ENCODE data around the gene CDCA7L. TPM values are rescaled to one million over a fixed set of nuclear protein-coding genes. Genes with fewer than 3 reads are reported as not detected.
"Not testable (repeated sequence)": the region's sequence is repeated elsewhere in the genome, so short reads cannot be mapped to it uniquely, and the experiment has no call there.

Gene CDCA7L
- total RNA-seq, 2 donors from 2014 or later = 39.5 to 41.1 TPM

DNA sequence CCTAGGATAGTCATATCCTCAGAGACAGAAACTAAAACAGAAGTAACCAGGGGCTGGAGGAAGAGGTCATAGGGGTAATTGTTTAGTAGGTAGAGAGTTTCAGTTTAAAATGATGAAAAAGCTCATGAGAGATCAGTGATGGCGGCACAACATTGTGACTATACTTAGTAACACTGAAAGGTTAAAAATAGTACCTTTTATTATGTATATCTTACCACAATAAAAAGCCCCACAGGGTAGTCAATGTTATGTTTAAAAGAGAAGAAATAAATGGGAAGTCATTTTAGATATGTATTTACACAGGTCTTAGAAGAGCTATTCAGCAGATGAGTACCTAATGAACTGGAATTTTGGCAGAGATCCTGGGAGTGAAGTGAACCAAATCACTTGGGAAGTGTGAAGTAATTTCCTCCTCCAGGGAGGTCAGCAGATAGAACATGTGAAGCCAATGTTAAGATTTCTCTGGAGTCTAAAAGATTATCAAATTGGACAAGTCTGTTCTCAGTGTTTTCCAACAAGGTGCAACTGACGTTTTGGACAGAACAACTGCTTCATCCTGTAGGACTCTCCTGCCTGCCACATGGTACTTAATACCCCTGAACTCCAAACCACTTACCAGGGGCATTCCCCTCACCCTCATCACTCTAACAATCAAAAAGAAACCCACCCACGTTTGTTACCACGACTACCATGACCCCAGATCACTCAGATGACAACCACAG lies 6.4 kb downstream of the CDCA7L start:
- H3K4me1 ChIP-seq (ENCODE audit: control insufficient read depth, insufficient read depth, low read length) = peaks cover 8% of the 10 kb centered on the region
- H3K9me3 Mint-ChIP-seq = peaks cover 8% of the 10 kb centered on the region
- no peak overlapping the region for H3K4me3 Mint-ChIP-seq
- H3K27ac Mint-ChIP-seq = no peak overlapping the region
- peaks cover 78% of the 10 kb centered on the region for H3K27me3 ChIP-seq (ENCODE audit: control insufficient read depth, insufficient read depth, low read length, poor library complexity, severe bottlenecking)
- WGBS, 2 experiments (ENCODE audit: insufficient coverage in 1 of 2, insufficient read length in 1 of 2) = 80% methylated on average over 4 of the region's 4 CpGs; no CpG with 5 or more reads in 1 of the 2 experiments
- DNase-seq = no peak
- peaks cover 84% of the 10 kb centered on the region for H3K27me3 Mint-ChIP-seq (ENCODE audit: insufficient read depth)
- H3K4me3 ChIP-seq (ENCODE audit: low read length) = no peak overlapping the region
- H3K27ac ChIP-seq (ENCODE audit: low read depth, low read length) = no peak overlapping the region
- H3K9me3 ChIP-seq (ENCODE audit: control insufficient read depth, low read length) = peaks cover 13% of the 10 kb centered on the region
- TF ChIP-seq, protein P1, sequence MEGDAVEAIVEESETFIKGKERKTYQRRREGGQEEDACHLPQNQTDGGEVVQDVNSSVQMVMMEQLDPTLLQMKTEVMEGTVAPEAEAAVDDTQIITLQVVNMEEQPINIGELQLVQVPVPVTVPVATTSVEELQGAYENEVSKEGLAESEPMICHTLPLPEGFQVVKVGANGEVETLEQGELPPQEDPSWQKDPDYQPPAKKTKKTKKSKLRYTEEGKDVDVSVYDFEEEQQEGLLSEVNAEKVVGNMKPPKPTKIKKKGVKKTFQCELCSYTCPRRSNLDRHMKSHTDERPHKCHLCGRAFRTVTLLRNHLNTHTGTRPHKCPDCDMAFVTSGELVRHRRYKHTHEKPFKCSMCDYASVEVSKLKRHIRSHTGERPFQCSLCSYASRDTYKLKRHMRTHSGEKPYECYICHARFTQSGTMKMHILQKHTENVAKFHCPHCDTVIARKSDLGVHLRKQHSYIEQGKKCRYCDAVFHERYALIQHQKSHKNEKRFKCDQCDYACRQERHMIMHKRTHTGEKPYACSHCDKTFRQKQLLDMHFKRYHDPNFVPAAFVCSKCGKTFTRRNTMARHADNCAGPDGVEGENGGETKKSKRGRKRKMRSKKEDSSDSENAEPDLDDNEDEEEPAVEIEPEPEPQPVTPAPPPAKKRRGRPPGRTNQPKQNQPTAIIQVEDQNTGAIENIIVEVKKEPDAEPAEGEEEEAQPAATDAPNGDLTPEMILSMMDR (conservative IDR thresholded peaks at IDR 0.05) = no peak
- peaks cover 27% of the 10 kb centered on the region for H3K4me1 Mint-ChIP-seq
- H3K36me3 Mint-ChIP-seq (ENCODE audit: low read depth) = peaks cover 14% of the 10 kb centered on the region
- no peak overlapping the region for H3K9ac ChIP-seq (ENCODE audit: extremely low read depth, low read length, poor library complexity, severe bottlenecking)
- H3K36me3 ChIP-seq (ENCODE audit: control insufficient read depth, insufficient read depth, low read length) = no peaks in the 10 kb centered on the region

DNA sequence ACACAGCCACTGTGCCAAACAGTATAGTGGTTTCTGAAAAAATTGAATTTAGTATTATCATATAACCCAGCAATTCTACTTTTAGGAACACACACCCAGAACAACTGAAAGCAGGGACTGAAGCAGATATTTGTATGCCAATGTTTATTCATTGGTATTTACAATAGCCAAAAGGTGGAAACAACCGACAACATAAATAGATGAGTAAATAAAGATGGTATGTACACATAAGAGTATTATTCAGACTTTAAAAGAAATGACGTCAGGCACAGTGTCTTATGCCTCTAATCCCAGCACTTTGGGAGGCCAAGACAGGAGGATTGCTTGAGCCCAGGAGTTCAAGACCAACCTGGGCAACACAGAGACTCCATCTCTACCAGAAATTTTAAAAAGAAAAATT lies 7.2 kb downstream of the CDCA7L start:
- Mint-ChIP-seq H3K9me3 (peaks cover 9% of the 10 kb centered on the region), H3K27ac (no peak overlapping the region), H3K36me3 (ENCODE audit: low read depth) (peaks cover 16% of the 10 kb centered on the region), H3K27me3 (ENCODE audit: insufficient read depth) (peaks cover 78% of the 10 kb centered on the region), H3K4me3 (no peak overlapping the region), H3K4me1 (peaks cover 23% of the 10 kb centered on the region)
- 93% methylated on average over 2 of the region's 2 CpGs; no CpG with 5 or more reads in 1 of the 2 experiments for WGBS, 2 experiments (ENCODE audit: insufficient coverage in 1 of 2, insufficient read length in 1 of 2)
- no peak overlapping the region for H3K27ac ChIP-seq (ENCODE audit: low read depth, low read length)
- H3K36me3 ChIP-seq (ENCODE audit: control insufficient read depth, insufficient read depth, low read length) = no peaks in the 10 kb centered on the region
- peaks cover 5% of the 10 kb centered on the region for H3K4me1 ChIP-seq (ENCODE audit: control insufficient read depth, insufficient read depth, low read length)
- no peak overlapping the region for H3K4me3 ChIP-seq (ENCODE audit: low read length)
- peaks cover 13% of the 10 kb centered on the region for H3K9me3 ChIP-seq (ENCODE audit: control insufficient read depth, low read length)
- H3K27me3 ChIP-seq (ENCODE audit: control insufficient read depth, insufficient read depth, low read length, poor library complexity, severe bottlenecking) = peaks cover 73% of the 10 kb centered on the region
- TF ChIP-seq, protein P1 (conservative IDR thresholded peaks at IDR 0.05) = no peak
- H3K9ac ChIP-seq (ENCODE audit: extremely low read depth, low read length, poor library complexity, severe bottlenecking) = no peak overlapping the region
- DNase-seq = no peak

DNA sequence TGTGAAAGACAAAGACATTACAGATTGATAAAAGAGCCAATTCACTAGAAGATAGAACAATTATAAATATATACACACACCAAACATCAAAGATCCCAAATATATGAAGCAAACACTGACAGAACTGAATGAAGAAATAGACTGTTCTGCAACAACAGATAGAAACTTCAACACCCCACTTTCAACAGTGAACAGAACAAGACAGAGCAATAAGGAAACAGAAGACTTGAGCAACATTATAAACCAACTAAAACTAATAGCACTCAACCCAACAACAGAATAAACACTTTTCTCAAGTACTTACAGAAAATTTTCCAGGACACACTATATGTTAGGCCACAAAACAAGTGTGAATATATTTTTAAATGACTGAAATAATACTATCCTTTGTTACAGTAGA lies 10.9 kb downstream of the CDCA7L start:
- H3K4me1 Mint-ChIP-seq = no peaks in the 10 kb centered on the region
- no peak overlapping the region for H3K4me3 ChIP-seq (ENCODE audit: low read length)
- TF ChIP-seq, protein P1 (conservative IDR thresholded peaks at IDR 0.05) = no peak
- peaks cover 19% of the 10 kb centered on the region for H3K36me3 Mint-ChIP-seq (ENCODE audit: low read depth)
- H3K9me3 ChIP-seq (ENCODE audit: control insufficient read depth, low read length) = peaks cover 19% of the 10 kb centered on the region
- no peak overlapping the region for H3K4me3 Mint-ChIP-seq
- H3K27ac ChIP-seq (ENCODE audit: low read depth, low read length) = no peak overlapping the region
- no peak overlapping the region for H3K9ac ChIP-seq (ENCODE audit: extremely low read depth, low read length, poor library complexity, severe bottlenecking)
- H3K27me3 ChIP-seq (ENCODE audit: control insufficient read depth, insufficient read depth, low read length, poor library complexity, severe bottlenecking) = peaks cover 48% of the 10 kb centered on the region
- H3K36me3 ChIP-seq (ENCODE audit: control insufficient read depth, insufficient read depth, low read length) = no peaks in the 10 kb centered on the region
- H3K27me3 Mint-ChIP-seq (ENCODE audit: insufficient read depth) = peaks cover 78% of the 10 kb centered on the region
- H3K27ac Mint-ChIP-seq = no peak overlapping the region
- H3K4me1 ChIP-seq (ENCODE audit: control insufficient read depth, insufficient read depth, low read length) = no peaks in the 10 kb centered on the region
- peaks cover 20% of the 10 kb centered on the region for H3K9me3 Mint-ChIP-seq
- no peak for DNase-seq

- WGBS, 2 experiments (ENCODE audit: insufficient coverage in 1 of 2, insufficient read length in 1 of 2) = 97% methylated on average over 2 of the region's 3 CpGs; no CpG with 5 or more reads in 1 of the 2 experiments
- H3K27ac ChIP-seq (ENCODE audit: low read depth, low read length); H3K4me1 Mint-ChIP-seq; H3K4me3 ChIP-seq (ENCODE audit: low read length); H3K4me3 Mint-ChIP-seq; H3K9ac ChIP-seq (ENCODE audit: extremely low read depth, low read length, poor library complexity, severe bottlenecking); H3K36me3 ChIP-seq (ENCODE audit: control insufficient read depth, insufficient read depth, low read length); H3K4me1 ChIP-seq (ENCODE audit: control insufficient read depth, insufficient read depth, low read length); H3K27ac Mint-ChIP-seq; DNase-seq: not testable (repeated sequence)
- H3K9me3 Mint-ChIP-seq = peaks cover 29% of the 10 kb centered on the region
- H3K36me3 Mint-ChIP-seq (ENCODE audit: low read depth) = peaks cover 17% of the 10 kb centered on the region
- H3K27me3 ChIP-seq (ENCODE audit: control insufficient read depth, insufficient read depth, low read length, poor library complexity, severe bottlenecking) = peaks cover 33% of the 10 kb centered on the region
- peaks cover 22% of the 10 kb centered on the region for H3K9me3 ChIP-seq (ENCODE audit: control insufficient read depth, low read length)
- peaks cover 78% of the 10 kb centered on the region for H3K27me3 Mint-ChIP-seq (ENCODE audit: insufficient read depth)
Measured at GRCh38 chr7:21933293-21933692, 12.4 kb downstream of the CDCA7L start.
